ENCODE results near the gene DPP10.

GRCh38 chr2:114922076-114922475 lies 479.6 kb downstream of the DPP10 start:
- TF ChIP-seq EZH2 (conservative IDR thresholded peaks at IDR 0.05; ENCODE audit: low read depth, low read length) = no peak
- TF ChIP-seq CTCF (CRISPR knock-in tag; IDR thresholded peaks at IDR 0.05) = no peak
- no peak for TF ChIP-seq PREB (CRISPR knock-in tag; IDR thresholded peaks at IDR 0.05)
- TF ChIP-seq IKZF1 (IDR thresholded peaks at IDR 0.05) = no peak

All from HepG2 (cell line).